Progenitor cell of endocrine pancreas (in vitro differentiated cells): ENCODE results near the gene LRP1B. TPM values are rescaled to one million over a fixed set of nuclear protein-coding genes. Genes with fewer than 3 reads are reported as not detected.

Experiments used
- DNase-seq: peaks from one replicate; pipeline ENCODE4 v3.0.0; 2021; ENCODE audit warnings: low spot score; ENCODE audit not compliant: unreplicated experiment
- H3K27ac Mint-ChIP-seq: 2 replicates; pipeline ENCODE4 v1.8.0; 2021; ENCODE audit warnings: mild to moderate bottlenecking, moderate library complexity, mixed read lengths
- H3K27me3 Mint-ChIP-seq: 2 replicates; pipeline ENCODE4 v1.8.0; 2021; ENCODE audit warnings: mixed read lengths
- H3K36me3 Mint-ChIP-seq: 2 replicates; pipeline ENCODE4 v1.8.0; 2022; ENCODE audit warnings: mixed read lengths; ENCODE audit not compliant: insufficient read depth
- H3K4me1 Mint-ChIP-seq: 2 replicates; pipeline ENCODE4 v1.8.0; 2021; ENCODE audit warnings: low read depth, mixed read lengths
- H3K4me3 Mint-ChIP-seq: 2 replicates; pipeline ENCODE4 v1.8.0; 2021; ENCODE audit warnings: low read depth, mild to moderate bottlenecking, moderate library complexity, mixed read lengths
- H3K9me3 Mint-ChIP-seq: 2 replicates; pipeline ENCODE4 v1.8.0; 2021; ENCODE audit warnings: low read depth, mixed read lengths
- CTCF ChIP-seq: fragments of 200-600 bp; sonication (generic); IDR thresholded peaks from one replicate; pipeline ENCODE4 v1.5.0; 2021; ENCODE audit warnings: antibody characterized with exemption, mild to moderate bottlenecking; ENCODE audit not compliant: unreplicated experiment
- total RNA-seq: library from RNA; stranded (reverse); gene quantifications from 2 replicates; pipeline ENCODE4 v1.2.1, GENCODE V29; 2021

The LRP1B gene
- total RNA-seq, 1 donor from 2014 or later = 0.57 TPM

GRCh38 chr2:141697035-141697434 is 433.8 kb downstream of the LRP1B start:
- Mint-ChIP-seq H3K4me1 (no peaks in the 10 kb centered on the region), H3K27ac (no peak overlapping the region), H3K9me3 (peaks cover 7% of the 10 kb centered on the region), H3K36me3 (no peaks in the 10 kb centered on the region), H3K27me3 (no peaks in the 10 kb centered on the region), H3K4me3 (no peak overlapping the region)
- TF ChIP-seq CTCF = no peak
- no peak for DNase-seq

GRCh38 chr2:141694180-141694579 is 436.6 kb downstream of the LRP1B start:
- H3K27ac Mint-ChIP-seq = no peak overlapping the region

GRCh38 chr2:141692829-141693228 is 438.0 kb downstream of the LRP1B start:
- Mint-ChIP-seq H3K4me1 (no peaks in the 10 kb centered on the region), H3K36me3 (no peaks in the 10 kb centered on the region), H3K27ac (no peak overlapping the region), H3K9me3 (peaks cover 7% of the 10 kb centered on the region), H3K27me3 (no peaks in the 10 kb centered on the region), H3K4me3 (no peak overlapping the region)
- TF ChIP-seq CTCF = no peak
- no peak for DNase-seq

More at GRCh38 chr2:141694180-141694579, 436.6 kb downstream of the LRP1B start:
- H3K27me3 Mint-ChIP-seq = no peaks in the 10 kb centered on the region
- TF ChIP-seq CTCF = no peak
- H3K9me3 Mint-ChIP-seq = peaks cover 7% of the 10 kb centered on the region
- H3K4me1 Mint-ChIP-seq = no peaks in the 10 kb centered on the region
- no peak overlapping the region for H3K4me3 Mint-ChIP-seq
- no peaks in the 10 kb centered on the region for H3K36me3 Mint-ChIP-seq
- no peak for DNase-seq

- Mint-ChIP-seq H3K36me3 (no peaks in the 10 kb centered on the region), H3K9me3 (no peaks in the 10 kb centered on the region), H3K27ac (no peak overlapping the region), H3K4me3 (no peak overlapping the region), H3K4me1 (no peaks in the 10 kb centered on the region), H3K27me3 (no peaks in the 10 kb centered on the region)
- no peak for DNase-seq
- TF ChIP-seq CTCF = no peak
These were observed 454.7 kb downstream of the LRP1B start for GRCh38 chr2:141676139-141676538.

- Mint-ChIP-seq H3K27me3 (no peaks in the 10 kb centered on the region), H3K9me3 (peaks cover 13% of the 10 kb centered on the region), H3K27ac (no peak overlapping the region), H3K4me3 (no peak overlapping the region), H3K36me3 (peaks cover 2% of the 10 kb centered on the region), H3K4me1 (peaks cover 1% of the 10 kb centered on the region)
- no peak for TF ChIP-seq CTCF
- no peak for DNase-seq
These were observed 464.6 kb downstream of the LRP1B start for GRCh38 chr2:141666191-141666590.
